Neural cell (in vitro differentiated cells): ENCODE measurements around the gene TMEM132C. TPM values are rescaled to one million over a fixed set of nuclear protein-coding genes. Genes with fewer than 3 reads are reported as not detected.

Experiments used
- H2AFZ ChIP-seq: fragments of 200-600, 300-800 bp; sonication (generic), shearing (Covaris generic); 2 replicates; pipeline ENCODE4 v1.6.0; 2014; ENCODE audit warnings: low read depth, mild to moderate bottlenecking, antibody characterized with exemption, low read length, moderate library complexity
- H3F3A ChIP-seq: fragments of 200-600 bp; shearing (Covaris generic); 2 replicates; pipeline ENCODE4 v1.6.1; 2016; ENCODE audit warnings: mild to moderate bottlenecking, moderate library complexity, mixed read lengths, antibody characterized with exemption, low read length; ENCODE audit not compliant: insufficient read depth, poor library complexity, severe bottlenecking
- H3K27ac ChIP-seq: fragments of 200-600, 300-800 bp; sonication (generic), shearing (Covaris generic); 2 replicates; pipeline ENCODE4 v1.5.1; 2014; ENCODE audit warnings: mild to moderate bottlenecking, low read length, moderate library complexity
- H3K27me3 ChIP-seq: fragments of 300-800, 200-600 bp; sonication (generic), shearing (Covaris generic); 2 replicates; pipeline ENCODE4 v1.6.0; 2014; ENCODE audit warnings: mild to moderate bottlenecking, low read depth, low read length, moderate library complexity; ENCODE audit not compliant: insufficient read depth
- H3K36me3 ChIP-seq: fragments of 300-800, 200-600 bp; sonication (generic), shearing (Covaris generic); 2 replicates; pipeline ENCODE4 v1.5.1; 2014; ENCODE audit warnings: mild to moderate bottlenecking, antibody characterized with exemption, low read length, moderate library complexity; ENCODE audit not compliant: insufficient read depth
- H3K4me2 ChIP-seq: fragments of 300-800, 200-600 bp; sonication (generic), shearing (Covaris generic); 2 replicates; pipeline ENCODE4 v1.6.0; 2014; ENCODE audit warnings: mild to moderate bottlenecking, low read length
- H3K4me3 ChIP-seq: fragments of 300-800, 200-600 bp; sonication (generic), shearing (Covaris generic); 2 replicates; pipeline ENCODE4 v1.5.1; 2014; ENCODE audit warnings: mild to moderate bottlenecking, low read length, moderate library complexity
- H3K79me2 ChIP-seq: fragments of 200-600 bp; shearing (Covaris generic); replicated peaks from 2 replicates; pipeline ENCODE4 v1.6.0; 2014; ENCODE audit warnings: mild to moderate bottlenecking, low read length, moderate library complexity; ENCODE audit not compliant: insufficient read depth
- H3K9ac ChIP-seq: fragments of 300-800, 200-600 bp; sonication (generic), shearing (Covaris generic); 2 replicates; pipeline ENCODE4 v1.6.1; 2016; ENCODE audit warnings: mild to moderate bottlenecking, low read length, mixed read lengths
- H3K9me2 ChIP-seq: fragments of 200-600 bp; shearing (Covaris generic); 2 replicates; pipeline ENCODE4 v1.6.1; 2016; ENCODE audit warnings: mild to moderate bottlenecking, low read length, mixed read lengths; ENCODE audit not compliant: insufficient read depth
- H3K9me3 ChIP-seq: fragments of 200-600, 300-800 bp; sonication (generic), shearing (Covaris generic); 2 replicates; pipeline ENCODE4 v1.6.1; 2016; ENCODE audit warnings: mild to moderate bottlenecking, mixed run types, low read length, moderate library complexity, mixed read lengths
- H4K20me1 ChIP-seq: fragments of 200-600 bp; shearing (Covaris generic); 2 replicates; pipeline ENCODE4 v1.6.1; 2016; ENCODE audit warnings: mild to moderate bottlenecking, mixed run types; ENCODE audit not compliant: insufficient read depth
- EP300 ChIP-seq: fragments of 450-650 bp; conservative IDR thresholded peaks from 2 replicates; pipeline ENCODE4 v1.6.1; 2014; ENCODE audit warnings: antibody characterized with exemption, mild to moderate bottlenecking, moderate library complexity; ENCODE audit not compliant: poor library complexity, severe bottlenecking
- EZH2 ChIP-seq: fragments of 200-600, 300-800 bp; shearing (Covaris generic), sonication (generic); IDR thresholded peaks from 2 replicates; pipeline ENCODE4 v1.6.1; 2014; ENCODE audit warnings: antibody characterized with exemption, low read length, borderline replicate concordance, mild to moderate bottlenecking; ENCODE audit not compliant: insufficient read depth, poor library complexity, severe bottlenecking
- MXI1 ChIP-seq: fragments of 450-650 bp; conservative IDR thresholded peaks from 2 replicates; pipeline ENCODE4 v1.6.1; 2014; ENCODE audit warnings: antibody characterized with exemption, mild to moderate bottlenecking; ENCODE audit not compliant: poor library complexity, severe bottlenecking
- POLR2AphosphoS5 ChIP-seq: IDR thresholded peaks from 2 replicates; pipeline ENCODE4 v1.6.1; 2012
- RAD21 ChIP-seq: fragments of 450-650 bp; conservative IDR thresholded peaks from 2 replicates; pipeline ENCODE4 v1.6.1; 2014; ENCODE audit warnings: antibody characterized with exemption, mild to moderate bottlenecking, moderate library complexity
- SMC3 ChIP-seq: fragments of 450-650 bp; conservative IDR thresholded peaks from 2 replicates; pipeline ENCODE4 v1.6.1; 2014; ENCODE audit warnings: antibody characterized with exemption, mild to moderate bottlenecking, moderate library complexity; ENCODE audit not compliant: poor library complexity
- TAF1 ChIP-seq: IDR thresholded peaks from 2 replicates; pipeline ENCODE4 v1.6.1; 2012; ENCODE audit warnings: low read depth
- polyA plus RNA-seq: library from polyadenylated mRNA; depleted of rRNA; stranded (reverse); fragments of >200 nt; gene quantifications from 2 replicates; pipeline ENCODE4 v1.2.3, GENCODE V29; 2014
- TF ChIP-seq, protein P1 (sequence below): fragments of 450-650 bp; IDR thresholded peaks from 2 replicates; pipeline ENCODE4 v1.5.1; 2014; ENCODE audit warnings: antibody characterized with exemption, mild to moderate bottlenecking, moderate library complexity; ENCODE audit not compliant: poor library complexity, severe bottlenecking
- TF ChIP-seq, protein P2 (sequence below): IDR thresholded peaks from 2 replicates; pipeline ENCODE4 v1.6.1; 2012; ENCODE audit warnings: borderline replicate concordance

The TMEM132C gene
- polyA plus RNA-seq, 1 donor from 2014 or later, result 0.06 TPM

DNA sequence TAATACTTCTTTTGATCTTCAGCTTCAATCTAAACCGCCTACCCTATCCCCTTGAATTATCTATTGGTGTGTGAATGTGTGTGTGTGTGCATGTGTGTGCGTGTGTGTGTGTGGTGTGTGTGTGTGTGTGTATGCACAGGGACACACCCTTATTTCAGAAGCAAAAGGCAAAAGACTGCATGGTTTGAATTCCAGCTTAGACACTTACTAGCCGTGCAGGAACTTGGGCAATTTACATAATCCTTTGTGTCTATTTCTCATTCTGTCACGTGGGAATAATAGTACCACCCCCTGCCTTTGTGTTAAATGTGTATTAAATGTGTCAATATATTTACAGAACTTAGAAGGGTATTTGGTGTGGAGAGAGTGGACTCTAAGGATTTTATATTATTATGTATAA is 251.7 kb downstream of the TMEM132C start:
- H3K27ac ChIP-seq, result no peak overlapping the region
- TF ChIP-seq SMC3, result no peak
- TF ChIP-seq, protein P1, sequence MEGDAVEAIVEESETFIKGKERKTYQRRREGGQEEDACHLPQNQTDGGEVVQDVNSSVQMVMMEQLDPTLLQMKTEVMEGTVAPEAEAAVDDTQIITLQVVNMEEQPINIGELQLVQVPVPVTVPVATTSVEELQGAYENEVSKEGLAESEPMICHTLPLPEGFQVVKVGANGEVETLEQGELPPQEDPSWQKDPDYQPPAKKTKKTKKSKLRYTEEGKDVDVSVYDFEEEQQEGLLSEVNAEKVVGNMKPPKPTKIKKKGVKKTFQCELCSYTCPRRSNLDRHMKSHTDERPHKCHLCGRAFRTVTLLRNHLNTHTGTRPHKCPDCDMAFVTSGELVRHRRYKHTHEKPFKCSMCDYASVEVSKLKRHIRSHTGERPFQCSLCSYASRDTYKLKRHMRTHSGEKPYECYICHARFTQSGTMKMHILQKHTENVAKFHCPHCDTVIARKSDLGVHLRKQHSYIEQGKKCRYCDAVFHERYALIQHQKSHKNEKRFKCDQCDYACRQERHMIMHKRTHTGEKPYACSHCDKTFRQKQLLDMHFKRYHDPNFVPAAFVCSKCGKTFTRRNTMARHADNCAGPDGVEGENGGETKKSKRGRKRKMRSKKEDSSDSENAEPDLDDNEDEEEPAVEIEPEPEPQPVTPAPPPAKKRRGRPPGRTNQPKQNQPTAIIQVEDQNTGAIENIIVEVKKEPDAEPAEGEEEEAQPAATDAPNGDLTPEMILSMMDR, result no peak
- no peak for TF ChIP-seq EP300
- no peak for TF ChIP-seq MXI1
- TF ChIP-seq TAF1, result no peak
- TF ChIP-seq EZH2, result no peak
- no peak for TF ChIP-seq POLR2AphosphoS5
- TF ChIP-seq RAD21, result no peak
- TF ChIP-seq, protein P2, sequence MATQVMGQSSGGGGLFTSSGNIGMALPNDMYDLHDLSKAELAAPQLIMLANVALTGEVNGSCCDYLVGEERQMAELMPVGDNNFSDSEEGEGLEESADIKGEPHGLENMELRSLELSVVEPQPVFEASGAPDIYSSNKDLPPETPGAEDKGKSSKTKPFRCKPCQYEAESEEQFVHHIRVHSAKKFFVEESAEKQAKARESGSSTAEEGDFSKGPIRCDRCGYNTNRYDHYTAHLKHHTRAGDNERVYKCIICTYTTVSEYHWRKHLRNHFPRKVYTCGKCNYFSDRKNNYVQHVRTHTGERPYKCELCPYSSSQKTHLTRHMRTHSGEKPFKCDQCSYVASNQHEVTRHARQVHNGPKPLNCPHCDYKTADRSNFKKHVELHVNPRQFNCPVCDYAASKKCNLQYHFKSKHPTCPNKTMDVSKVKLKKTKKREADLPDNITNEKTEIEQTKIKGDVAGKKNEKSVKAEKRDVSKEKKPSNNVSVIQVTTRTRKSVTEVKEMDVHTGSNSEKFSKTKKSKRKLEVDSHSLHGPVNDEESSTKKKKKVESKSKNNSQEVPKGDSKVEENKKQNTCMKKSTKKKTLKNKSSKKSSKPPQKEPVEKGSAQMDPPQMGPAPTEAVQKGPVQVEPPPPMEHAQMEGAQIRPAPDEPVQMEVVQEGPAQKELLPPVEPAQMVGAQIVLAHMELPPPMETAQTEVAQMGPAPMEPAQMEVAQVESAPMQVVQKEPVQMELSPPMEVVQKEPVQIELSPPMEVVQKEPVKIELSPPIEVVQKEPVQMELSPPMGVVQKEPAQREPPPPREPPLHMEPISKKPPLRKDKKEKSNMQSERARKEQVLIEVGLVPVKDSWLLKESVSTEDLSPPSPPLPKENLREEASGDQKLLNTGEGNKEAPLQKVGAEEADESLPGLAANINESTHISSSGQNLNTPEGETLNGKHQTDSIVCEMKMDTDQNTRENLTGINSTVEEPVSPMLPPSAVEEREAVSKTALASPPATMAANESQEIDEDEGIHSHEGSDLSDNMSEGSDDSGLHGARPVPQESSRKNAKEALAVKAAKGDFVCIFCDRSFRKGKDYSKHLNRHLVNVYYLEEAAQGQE, result no peak
- H3K27me3 ChIP-seq, result no peaks in the 10 kb centered on the region
- H3K4me3 ChIP-seq, result no peak overlapping the region
- no peaks in the 10 kb centered on the region for H3K36me3 ChIP-seq
- H3K9me3 ChIP-seq, result peaks cover 2% of the 10 kb centered on the region
- H3K9ac ChIP-seq, result no peak overlapping the region
- H3K9me2 ChIP-seq, result no peaks in the 10 kb centered on the region
- no peak overlapping the region for H3K4me2 ChIP-seq
- H4K20me1 ChIP-seq, result no peaks in the 10 kb centered on the region
- no peaks in the 10 kb centered on the region for H3F3A ChIP-seq
- H3K79me2 ChIP-seq, result no peaks in the 10 kb centered on the region
- no peak overlapping the region for H2AFZ ChIP-seq

DNA sequence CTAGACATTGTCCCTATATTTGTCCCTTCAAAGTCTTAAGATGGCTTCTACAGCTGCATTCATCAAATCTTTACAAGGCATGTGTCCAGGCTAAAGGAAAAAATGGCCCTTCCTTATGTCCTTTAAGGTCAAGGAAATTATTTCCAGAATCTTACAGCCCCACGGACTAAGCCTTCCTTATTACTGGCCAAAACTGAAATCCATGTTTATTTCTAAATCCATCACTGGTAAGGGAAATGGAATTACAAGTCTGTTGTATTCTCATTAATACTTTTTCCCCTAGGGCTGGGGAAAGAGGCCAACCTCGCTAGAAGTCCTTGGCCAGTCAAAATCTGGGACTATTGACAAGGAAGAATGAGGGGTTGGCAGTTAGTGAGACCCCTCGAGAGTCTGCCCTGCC is 252.5 kb downstream of the TMEM132C start:
- Histone ChIP-seq H3K4me2 (no peak overlapping the region), H3K27ac (no peak overlapping the region), H2AFZ (no peak overlapping the region), H3K9me2 (no peaks in the 10 kb centered on the region), H3K9me3 (peaks cover 2% of the 10 kb centered on the region), H3K79me2 (no peaks in the 10 kb centered on the region), H3K4me3 (no peak overlapping the region), H3K9ac (no peak overlapping the region), H4K20me1 (no peaks in the 10 kb centered on the region), H3K27me3 (no peaks in the 10 kb centered on the region), H3K36me3 (no peaks in the 10 kb centered on the region), H3F3A (no peaks in the 10 kb centered on the region)
- TF ChIP-seq, protein P1, result no peak
- TF ChIP-seq MXI1 (no peak), EP300 (no peak), TAF1 (no peak), EZH2 (no peak), SMC3 (no peak), POLR2AphosphoS5 (no peak), RAD21 (no peak)
- TF ChIP-seq, protein P2, result no peak
